Dedifferentiated amniotic fluid mesenchymal stem cell (primary cell): Measurements from ENCODE around the gene SETD3.
A peak's percentile ranks its signal among the peaks of the same experiment; 100 is the strongest.

Experiments used
- DNase-seq: peaks from one replicate; pipeline ENCODE4 v3.0.0-alpha.2; 2016; ENCODE audit errors: extremely low spot score

SETD3 gene

DNA sequence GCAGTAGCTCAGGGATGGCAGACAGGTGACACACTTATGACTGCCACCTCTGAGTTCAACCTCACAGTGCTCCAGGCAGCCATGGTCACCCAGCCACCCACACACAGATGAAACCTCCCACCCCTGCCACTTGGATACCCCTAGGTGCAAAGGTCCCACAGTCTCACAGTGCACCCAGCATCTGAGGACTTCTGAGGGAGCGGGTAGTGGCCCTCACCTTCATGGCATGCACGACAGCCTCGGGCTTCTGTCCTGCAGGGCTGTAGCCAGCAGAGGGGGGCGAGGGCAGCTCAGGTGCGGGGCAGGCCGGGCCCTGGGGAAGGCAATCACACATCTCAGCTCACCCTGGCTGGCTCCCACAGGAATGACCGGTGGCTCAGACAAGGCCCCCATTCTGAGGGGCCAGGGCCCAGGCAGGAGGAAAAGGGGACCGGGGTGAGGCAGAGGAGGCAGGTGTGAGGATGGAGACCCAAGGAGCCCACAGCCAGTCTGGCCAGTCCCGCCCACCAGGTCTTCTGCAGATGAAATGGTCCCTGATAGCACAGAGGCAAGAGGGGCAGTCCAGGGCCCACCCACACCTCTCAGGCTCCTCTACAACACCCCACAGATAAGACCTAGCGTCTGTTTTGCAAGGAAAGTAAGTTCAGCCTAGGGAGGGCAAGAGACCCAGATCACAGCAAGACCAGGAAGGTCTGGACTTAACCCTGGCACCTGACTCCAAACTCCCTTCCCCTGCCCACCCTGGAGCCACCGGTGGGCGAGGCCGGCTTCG is 36.4 kb upstream of the SETD3 start:
- DNase-seq = no peak

DNA sequence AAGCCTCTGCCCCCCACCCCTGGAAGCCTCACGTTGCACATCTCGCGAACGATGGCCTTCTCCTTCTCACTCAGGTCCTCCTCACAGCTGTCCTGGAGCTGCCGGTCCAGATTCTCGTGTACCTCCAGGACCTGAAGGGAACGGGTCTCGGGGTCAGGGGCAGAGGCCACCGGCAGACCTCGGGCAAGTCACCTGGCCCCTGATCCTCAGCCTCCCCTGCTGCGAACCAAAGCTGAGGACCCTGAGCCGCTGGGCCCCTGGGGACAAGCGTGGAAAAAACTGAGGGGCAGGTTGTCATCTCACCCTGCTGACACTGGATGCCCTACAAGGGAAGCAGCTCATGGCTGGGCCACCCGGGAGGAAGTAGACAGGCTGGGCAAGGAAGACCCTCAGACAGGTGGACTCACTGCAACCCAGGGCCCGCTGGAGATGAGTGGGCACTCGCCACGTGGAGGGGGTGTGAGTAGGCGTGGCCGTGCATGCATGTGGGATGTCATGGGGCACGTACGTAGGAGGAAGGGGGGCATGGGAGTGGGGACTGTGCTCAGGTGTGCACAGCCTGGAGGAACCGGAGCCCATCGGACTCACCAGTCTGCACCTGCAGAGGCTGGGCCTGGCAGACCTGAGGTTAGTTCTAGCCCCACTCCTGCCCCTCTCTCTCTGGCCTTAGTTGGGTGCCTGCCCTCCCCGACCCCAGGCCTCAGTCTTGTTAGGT is 35.7 kb upstream of the SETD3 start:
- no peak for DNase-seq

DNA sequence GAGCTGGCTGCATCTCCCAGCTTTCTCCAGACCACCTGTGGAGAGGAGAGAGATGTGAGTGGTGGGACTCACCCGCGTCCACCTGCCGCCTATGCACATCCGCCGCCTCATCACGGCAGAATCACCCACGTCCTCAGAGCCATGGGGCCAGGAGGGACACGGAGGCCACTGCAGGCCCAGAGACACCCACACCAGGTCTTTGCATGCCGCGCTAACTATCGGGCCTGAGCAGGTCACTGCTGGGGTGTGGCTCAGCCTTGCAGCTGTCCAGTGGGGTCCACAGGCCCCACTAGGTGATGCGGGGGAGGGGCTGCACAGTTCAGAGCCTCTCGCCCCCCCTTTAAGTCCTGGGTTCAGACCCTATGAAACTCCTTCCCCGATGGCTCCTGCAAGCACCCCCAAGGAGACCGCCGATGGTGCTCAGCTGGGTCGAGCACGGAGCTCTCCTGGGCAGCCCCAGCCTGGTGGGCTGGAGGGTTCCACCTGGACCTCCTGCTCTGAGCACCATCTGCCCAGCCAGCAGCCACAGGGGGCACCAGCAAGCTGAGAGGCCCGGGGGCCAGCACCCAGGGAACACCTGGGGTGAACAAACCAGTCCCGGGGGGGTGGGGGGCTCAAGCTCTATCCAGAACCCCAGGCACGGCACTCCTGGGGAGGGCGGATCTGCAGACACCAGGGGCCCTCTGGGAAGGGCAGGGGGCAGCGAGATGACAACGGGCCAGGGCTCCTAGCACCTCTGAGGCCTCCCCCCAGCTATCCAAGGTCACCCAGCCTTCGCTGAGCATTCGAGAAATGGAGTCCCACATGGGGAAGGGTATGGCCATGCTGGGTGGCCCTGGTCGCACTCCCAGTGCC is 34.9 kb upstream of the SETD3 start:
- no peak for DNase-seq

DNA sequence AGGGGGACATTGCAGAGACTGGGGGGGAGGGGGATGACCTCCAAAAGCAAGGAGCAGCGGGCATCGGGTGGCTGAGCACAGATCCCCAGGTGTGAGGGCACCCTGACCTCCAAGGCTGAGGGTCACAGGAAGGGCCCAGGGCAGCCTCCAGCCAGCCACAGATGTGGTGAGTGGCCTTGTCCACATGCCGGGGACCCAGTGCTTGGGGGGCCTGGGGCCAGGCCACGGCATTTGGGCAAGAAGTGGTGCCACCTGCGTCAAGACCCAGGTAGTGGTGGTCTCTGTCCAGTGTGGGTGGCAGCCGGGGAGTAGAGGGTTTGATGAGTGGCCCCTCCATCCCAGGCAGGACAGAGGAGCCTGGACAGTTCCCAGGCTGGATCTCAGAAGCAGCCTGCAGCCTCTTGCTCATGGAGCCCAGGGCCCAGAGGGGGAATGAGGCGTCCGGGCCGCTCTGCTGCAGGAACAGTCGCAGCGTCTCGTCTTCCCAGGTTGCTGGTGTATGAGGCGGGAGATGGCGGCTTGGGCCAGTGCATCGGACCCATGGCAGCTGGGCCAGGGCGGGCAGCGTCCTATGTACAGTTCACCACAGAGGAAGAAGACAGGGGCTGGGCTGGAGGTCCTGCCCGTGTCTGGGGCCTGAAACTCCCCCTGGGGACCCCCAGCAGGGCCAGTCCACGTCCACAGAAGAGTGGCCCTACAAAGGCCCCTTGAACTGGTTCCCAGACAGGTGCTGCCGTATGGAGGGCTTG is 34.1 kb upstream of the SETD3 start:
- DNase-seq = no peak

DNA sequence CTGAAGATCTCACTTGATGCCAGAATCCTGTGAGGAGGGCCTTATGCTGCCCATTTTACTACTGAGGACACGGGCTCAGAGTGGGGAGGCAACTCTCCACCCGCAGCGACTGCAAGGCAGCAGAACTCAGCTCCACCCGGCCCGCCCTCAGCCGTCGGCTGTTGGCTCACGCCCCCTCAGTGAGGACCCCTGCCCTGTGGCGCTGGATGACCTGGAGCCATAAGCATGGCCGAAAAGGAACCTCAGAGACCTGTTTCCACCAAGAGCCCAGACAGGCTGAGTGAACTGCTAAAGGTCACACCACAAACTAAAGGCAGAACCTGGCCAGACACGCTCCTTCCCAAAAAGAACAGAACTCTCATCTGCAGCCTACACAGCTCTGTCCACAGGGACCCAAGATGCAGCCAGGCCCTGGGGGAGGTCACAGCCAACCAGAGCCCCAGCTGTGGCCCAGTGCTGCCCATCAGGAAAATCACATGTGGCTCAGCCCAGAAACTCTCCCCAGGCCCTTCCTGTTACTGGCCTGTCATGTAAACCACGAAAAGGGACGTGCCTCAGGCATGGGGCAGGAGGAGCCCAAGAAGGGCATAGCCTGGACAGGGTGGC is 33.4 kb upstream of the SETD3 start:
- no peak for DNase-seq

DNA sequence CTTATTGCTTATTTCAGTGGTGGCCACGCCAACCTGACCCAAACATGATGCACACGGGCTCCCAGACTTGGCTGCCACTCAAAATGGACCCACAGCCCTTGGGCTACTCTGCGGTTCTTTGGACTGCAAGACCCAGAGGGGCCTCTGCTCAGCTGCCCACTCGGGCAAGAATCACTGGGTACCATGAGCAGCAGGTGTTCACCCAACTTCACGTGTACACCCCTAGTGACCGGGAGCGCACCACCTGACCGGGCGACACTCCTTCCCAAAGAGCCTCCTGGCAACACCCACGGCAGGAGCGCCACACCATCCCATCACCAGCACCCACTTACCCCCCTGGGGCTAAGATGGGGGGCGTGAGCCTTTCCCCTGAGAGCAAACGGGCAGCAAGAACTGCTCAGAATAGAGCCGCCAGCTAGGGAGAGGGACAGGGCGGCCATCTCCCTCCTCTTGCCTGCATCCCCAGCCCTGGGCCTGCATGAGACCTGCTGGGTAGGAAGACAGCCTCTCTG is 32.6 kb upstream of the SETD3 start:
- no peak for DNase-seq

DNA sequence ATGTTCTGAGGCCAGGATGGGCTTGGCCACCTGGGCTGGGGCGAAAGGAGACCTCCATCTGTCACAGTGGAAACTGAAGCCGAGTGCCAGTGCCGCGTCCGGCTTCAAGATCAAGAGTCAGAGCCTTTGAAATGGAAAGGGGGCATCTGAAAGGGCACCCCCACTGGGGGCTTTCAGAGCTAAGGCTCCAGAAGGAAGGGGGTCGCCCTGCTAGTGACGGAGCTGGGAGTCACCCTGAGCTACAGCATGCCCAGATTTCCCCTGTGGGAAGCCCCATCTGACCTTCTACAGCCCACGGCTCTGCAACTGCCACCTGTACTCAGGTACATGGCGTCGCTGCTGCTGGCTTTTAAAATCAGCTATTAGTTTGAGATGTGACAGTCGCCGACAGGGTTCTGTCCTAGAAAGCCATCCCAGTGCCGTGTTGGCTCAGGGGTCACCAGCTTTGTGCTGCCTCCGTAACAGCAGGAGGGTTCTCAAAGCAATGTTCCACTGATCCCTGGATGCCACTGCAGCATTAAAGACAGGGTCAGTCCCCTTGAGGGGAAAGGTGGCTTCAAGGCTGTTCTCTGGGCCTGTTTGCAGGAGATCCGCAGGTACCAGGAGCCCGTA is 32.0 kb upstream of the SETD3 start:
- DNase-seq = no peak

DNA sequence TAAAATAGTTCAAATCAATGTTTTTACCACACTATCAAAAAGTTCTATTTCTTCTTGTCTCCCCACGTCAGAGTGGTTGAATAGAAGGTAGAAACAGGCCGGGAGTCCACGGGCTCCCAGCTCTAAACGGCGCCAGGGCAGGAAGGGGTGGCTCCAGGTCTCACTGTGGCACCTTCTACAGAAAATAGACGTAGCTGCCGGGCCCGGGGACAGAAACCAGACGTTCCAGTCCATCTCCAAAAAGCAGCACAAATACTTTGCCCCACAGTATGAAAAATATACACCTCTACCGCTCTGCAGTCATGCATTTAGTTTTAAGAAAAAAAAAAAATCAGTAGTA is 31.4 kb upstream of the SETD3 start:
- no peak for DNase-seq

DNA sequence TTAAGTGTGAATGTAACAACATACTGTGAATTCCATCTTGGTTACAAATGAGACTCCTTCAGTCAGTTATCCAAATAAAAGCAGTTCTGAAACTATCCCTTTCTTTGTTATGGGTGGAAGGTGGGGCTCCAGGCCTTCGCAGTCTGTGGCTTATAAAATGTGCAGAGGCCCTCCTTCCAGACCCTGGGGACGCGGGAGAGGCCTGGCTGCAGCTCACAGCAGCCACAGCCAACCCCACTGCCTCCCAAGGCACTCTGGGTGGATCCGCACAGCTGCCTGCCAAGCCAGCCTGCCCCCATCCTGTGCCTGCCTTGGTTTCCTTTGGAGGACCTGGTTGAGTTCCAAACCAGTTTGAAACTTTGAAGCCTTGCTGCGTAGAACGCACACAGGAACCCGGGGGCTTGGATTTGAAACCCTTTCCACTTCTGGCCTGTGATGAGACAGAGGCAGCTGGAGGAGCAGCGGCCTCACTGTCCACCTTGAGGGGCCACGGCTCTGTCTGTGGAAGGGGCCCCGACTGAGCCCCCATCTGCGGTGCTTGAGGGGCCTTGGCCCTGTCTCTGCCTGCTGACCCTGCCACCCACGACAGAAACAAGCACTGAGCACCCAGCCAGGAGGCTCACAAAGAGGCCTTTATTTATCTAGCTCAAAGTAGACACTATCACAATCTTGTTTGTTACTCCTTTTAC is 30.9 kb upstream of the SETD3 start:
- DNase-seq = peak; percentile 40

DNA sequence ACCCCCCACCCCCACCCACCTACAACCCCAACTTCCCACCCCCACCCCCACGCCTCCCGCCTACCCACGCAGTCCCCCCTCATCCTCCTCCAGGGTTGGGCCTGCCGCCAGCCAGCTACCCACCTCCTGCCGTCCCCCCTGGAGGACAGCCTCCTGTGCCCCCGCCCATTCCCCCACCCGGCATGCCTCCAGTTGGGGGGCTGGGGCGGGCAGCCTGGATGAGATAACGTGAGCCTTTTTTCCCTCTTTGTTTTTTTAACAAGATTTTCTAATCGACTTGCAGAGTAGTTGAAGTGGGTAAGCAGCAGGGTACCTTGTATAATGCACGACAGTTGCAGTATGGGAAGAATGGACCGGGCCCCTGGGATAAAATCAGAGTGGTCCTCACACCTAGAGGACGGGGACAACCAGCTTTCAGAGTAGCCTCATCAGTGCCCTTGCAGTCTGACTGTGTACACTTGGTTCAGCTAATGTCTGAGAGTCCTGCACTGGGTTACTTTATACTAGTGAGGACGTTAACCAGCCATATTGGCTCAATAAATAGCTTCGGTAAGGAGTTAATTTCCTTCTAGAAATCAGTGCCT is 30.0 kb upstream of the SETD3 start:
- no peak for DNase-seq

DNA sequence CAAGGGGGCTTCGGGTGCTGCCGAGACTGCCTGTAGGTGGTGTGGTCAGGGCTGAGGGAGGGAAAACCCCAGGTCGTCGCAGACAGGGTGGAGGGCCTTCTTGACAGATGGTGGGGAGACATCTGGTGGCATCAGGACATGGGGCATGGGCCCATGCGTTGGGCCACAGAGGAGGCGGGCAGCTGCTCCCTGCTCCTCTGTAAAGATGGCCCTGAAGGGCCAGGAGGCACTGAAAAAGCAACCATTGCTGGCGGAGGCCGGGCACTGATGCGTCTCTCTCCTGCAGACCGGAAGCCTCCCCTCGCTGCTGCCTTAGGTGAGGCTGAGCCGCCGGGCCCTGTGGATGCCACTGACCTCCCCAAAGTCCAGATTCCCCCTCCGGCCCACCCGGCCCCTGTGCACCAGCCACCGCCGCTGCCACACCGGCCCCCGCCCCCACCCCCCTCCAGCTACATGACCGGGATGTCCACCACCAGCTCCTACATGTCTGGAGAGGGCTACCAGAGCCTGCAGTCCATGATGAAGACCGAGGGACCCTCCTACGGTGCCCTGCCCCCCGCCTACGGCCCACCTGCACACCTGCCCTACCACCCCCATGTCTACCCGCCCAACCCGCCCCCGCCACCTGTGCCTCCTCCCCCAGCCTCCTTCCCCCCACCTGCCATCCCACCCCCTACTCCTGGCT is 29.4 kb upstream of the SETD3 start:
- no peak for DNase-seq

DNA sequence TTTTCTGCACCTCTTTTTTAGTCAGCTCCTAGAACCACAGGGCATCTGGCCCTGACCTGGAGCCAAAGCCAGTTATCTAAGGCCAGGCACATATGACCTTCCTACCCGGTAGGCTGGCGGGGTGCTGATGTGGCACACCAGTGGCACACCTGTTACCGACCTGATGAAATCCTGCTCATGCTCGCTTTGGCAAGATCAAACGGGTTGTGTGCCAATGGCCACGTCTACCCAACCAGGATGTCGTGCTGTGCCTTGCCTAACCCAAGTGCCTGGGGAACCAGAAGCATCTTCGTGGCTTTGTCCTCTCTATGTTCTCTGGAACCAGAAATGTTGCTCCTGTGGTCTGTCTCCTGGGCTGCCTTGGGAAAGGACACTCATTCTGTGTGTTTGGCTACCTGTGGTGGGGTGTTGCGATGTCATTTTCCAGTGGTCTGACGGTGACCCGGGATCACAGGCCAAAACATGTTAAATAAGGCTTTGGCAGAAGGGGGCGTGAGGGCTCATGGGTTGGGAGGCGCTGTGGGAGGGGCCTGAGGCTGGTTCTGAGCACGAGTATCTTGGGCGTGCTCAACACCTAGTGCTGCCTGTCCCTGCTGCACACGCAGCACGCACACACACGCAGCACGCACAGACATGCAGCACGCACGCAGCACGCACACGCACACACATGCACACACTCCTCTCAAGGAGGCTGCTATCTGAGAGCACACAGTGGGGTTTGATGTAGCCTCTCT is 28.4 kb upstream of the SETD3 start:
- no peak for DNase-seq

DNA sequence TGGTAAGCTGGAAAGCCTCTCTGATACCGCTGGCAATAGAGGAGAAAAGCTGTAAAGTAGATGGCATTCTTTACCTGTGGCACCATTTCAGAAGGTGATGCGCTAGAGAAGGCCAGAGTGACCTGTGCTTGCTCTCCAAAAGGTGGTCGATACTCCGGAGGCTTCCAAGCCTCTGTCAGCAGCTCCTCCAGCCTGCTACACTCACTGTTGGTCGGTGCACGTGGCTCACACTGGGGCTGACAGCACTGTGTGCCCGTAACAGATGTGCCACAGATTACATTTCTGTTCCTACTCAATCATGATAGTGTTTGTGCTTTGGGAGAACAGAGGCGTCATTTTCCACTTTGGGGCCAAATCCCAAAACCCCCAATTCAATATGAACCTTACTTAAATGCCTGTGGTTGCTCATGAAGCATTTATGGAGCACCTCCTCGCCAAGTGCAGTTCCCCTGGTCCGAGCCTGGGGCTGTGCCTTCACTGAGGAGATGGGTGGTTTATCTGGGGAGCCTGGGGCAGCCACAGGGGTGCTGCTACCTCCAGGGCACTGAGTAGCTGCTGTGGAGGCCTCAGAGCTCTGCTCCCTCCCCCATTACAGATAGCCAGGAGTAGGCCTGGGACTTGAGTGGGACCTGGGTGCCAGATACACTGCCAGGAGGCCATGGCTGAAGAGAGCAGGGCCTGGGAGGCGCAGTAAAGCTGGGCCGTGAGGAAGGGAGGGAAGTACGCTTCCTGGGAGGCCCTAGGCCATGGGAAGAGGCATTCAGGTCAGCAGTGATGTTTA is 27.4 kb upstream of the SETD3 start:
- DNase-seq = no peak

DNA sequence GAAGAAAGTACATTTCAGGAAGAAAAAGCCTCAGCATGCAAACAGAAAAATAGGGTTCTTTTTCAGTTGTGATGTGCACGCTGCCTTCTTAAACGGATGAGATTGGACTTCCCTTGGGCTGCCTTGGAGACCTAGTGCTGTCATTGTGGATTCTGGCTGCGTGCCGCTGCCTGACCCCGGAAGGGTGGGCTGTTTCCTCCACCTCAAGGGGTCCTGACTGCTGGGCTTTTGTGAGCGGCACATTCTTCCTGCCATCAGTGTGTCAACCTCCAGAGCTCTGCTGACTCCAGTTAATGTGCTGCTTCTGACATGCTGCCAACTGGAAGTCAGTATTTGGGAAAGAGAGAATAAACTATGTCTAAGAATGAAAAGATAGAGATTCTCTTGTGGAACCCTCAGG is 25.6 kb upstream of the SETD3 start:
- no peak for DNase-seq

DNA sequence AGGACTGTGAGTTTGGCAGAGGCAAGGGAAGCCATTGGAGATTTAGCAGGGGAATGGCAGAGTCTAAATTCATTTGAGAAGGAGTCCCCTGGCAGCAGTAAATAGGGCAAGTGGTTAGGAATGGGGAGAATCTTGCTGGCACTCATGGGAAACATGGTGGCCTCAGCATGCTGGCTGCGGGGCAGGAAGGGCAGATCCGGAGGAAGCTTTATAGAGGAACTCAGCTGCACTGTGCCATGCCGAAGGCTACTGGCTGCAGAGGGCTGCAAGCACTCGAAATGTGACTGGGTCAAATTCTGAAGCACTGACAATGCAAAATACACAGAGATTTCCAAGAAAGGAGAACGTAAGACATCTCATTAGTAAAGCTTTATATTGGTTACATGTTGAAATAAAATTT is 24.4 kb upstream of the SETD3 start:
- DNase-seq = no peak

DNA sequence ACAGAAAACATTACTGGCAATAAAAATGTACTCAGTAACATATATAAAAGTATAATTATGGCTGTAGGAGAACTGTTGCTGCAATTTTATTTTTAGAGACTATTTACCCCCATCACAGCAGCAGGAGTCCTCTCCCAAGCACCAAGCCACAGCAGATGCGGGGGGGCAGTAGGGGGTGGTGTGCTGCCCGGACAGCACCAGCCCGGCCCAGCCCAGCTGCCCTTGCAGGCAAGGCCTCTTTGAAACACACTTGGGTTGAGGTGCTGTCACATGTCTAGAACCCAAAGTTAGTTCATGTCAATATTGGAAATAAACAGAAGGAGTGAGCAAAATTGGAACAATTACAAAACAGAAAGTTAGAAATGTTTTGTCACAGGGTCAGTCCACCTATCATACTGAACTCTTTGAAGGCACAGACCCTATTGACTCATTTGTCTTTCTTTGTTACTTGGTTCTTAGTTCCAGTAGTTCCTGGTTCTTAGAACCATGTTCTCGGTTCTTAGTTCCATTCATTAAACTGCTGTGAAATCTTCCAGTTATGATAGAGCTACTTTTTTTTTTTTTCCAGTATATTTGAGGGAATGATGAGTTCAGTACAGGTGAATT is 23.3 kb upstream of the SETD3 start:
- DNase-seq = no peak

DNA sequence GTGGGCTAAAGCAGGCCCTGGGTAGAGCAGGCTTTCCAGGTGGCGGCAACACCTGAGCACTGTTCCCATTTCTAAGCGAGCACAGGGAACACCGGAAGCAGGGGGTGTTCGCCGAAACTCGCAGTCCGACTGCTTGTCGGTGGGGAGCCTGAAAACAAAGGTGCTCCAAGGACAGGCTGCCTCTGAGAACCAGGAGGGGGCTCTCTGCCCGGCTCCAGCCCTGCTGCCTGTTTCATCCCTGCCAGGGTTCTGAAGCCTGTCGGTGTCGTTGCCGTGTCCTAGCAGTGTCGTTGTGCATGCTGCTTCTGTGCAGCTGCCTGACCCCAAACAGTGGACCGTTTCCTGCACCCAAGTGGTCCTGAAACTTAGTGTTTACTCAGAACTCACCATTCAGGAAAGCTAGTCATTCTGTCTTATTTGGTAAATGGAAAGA is 22.3 kb upstream of the SETD3 start:
- no peak for DNase-seq
